NCI-H82 treated with DMSO at 0.1 percent for 48 hours (cell line): ENCODE measurements around the gene CAD.

Experiments used
- DNase-seq: peaks from one replicate; lab custom pipeline; 2025; ENCODE audit not compliant: unreplicated experiment; lab: John Stamatoyannopoulos, UW

CAD gene

DNA sequence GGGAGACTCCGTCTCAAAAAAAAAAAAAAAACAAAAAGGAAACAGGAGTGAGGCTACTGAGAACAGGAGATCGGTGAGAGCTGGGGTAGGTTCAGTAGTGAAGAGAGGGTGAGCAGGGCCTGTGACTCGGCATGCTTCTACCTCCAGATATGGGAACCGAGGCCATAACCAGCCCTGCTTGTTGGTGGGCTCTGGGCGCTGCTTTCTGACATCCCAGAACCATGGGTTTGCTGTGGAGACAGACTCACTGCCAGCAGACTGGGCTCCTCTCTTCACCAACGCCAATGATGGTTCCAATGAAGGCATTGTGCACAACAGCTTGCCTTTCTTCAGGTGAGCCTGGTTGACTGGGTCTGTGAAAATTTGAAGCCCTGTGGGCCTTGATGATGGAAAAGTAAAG, 6.2 kb downstream of the CAD start:
- no peak for DNase-seq

DNA sequence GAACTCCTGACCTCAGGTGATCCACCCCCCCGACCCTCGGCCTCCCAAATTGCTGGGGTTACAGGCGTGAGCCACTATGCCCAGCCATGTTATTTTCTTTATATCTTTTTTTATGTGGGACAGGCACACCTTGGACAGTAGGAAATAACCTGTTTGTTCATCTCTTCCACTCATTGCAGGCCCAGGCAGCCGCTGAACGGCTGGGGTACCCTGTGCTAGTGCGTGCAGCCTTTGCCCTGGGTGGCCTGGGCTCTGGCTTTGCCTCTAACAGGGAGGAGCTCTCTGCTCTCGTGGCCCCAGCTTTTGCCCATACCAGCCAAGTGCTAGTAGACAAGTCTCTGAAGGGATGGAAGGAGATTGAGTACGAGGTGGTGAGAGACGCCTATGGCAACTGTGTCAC, 8.4 kb downstream of the CAD start:
- no peak for DNase-seq

DNA sequence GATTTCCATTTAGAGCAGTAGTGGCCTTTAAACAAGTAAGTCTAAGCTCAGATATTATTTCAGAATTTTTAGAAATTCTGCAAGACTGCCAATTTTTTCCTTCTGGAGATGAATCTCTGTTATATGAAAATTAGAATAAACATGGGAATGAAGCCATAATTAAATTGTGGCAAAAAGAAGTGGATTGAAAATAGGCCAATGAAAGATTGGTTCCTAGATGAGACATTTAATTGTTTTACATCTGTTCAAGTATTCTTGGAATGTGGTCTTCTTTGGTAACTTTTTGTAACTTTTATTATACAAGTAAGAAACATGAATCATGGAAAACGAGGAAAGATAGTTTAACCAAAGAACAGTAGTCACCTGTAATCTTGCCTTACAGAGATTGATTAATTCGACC, 10.3 kb downstream of the CAD start:
- DNase-seq, result no peak

DNA sequence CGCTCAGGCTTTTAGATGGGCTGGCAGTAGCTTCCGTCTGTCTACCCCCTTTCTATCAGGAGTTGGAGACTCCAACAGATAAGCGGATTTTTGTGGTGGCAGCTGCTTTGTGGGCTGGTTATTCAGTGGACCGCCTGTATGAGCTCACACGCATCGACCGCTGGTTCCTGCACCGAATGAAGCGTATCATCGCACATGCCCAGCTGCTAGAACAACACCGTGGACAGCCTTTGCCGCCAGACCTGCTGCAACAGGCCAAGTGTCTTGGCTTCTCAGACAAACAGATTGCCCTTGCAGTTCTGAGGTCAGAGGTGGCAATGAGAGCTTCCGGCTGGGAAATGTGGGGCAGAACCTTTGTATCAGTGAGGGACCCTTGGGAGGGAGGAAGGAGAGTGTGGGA, 14.8 kb downstream of the CAD start:
- no peak for DNase-seq

DNA sequence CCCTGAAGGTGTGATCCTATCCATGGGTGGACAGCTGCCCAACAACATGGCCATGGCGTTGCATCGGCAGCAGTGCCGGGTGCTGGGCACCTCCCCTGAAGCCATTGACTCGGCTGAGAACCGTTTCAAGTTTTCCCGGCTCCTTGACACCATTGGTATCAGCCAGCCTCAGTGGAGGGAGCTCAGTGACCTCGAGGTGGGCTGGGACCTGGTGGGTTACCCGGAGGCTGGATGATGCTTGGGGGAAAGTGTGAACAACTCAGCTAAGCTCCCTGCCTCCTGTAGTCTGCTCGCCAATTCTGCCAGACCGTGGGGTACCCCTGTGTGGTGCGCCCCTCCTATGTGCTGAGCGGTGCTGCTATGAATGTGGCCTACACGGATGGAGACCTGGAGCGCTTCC, 16.2 kb downstream of the CAD start:
- no peak for DNase-seq

DNA sequence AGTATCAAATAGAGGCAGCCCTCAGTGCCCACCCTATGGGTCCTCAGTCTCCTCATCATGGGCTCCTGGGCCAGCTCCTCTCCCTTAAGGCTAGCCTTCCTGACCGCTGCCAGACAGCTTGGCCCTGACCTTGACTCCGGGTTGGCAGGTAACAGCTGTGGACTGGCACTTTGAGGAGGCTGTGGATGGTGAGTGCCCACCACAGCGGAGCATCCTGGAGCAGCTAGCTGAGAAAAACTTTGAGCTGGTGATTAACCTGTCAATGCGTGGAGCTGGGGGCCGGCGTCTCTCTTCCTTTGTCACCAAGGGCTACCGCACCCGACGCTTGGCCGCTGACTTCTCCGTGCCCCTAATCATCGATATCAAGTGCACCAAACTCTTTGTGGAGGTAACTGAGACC, 19.0 kb downstream of the CAD start:
- DNase-seq, result no peak

DNA sequence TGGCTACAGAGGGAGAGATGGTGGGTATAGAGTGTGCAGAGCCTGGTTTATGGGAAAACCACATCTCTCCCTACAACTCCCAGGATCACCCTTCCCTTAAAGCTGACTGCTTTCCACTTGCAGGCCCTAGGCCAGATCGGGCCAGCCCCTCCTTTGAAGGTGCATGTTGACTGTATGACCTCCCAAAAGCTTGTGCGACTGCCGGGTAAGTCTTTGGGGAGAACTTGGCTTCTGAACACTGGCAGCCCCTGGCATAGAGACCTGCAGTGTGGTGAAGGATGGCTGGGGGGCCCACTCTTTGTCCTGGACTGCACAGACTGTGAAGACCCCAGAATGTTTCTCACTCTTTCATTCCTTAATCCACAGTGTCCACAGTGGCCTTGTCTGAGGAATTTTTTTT, 19.5 kb downstream of the CAD start:
- no peak for DNase-seq

DNA sequence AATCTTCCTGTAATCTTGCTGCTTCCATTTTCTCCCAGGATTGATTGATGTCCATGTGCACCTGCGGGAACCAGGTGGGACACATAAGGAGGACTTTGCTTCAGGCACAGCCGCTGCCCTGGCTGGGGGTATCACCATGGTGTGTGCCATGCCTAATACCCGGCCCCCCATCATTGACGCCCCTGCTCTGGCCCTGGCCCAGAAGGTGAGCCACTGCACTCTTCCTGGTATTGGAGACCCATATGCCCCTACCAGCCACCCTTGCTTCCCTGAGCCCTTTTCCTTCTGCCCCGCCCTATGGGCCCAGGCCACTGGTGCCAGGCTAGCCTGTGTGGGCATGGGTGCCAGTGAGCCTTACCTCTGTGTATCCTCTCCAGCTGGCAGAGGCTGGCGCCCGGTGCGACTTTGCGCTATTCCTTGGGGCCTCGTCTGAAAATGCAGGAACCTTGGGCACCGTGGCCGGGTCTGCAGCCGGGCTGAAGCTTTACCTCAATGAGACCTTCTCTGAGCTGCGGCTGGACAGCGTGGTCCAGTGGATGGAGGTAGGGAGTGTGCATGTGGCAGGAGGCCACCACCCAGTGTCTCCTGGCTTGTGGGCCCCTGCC, 20.3 kb downstream of the CAD start:
- DNase-seq, result no peak

DNA sequence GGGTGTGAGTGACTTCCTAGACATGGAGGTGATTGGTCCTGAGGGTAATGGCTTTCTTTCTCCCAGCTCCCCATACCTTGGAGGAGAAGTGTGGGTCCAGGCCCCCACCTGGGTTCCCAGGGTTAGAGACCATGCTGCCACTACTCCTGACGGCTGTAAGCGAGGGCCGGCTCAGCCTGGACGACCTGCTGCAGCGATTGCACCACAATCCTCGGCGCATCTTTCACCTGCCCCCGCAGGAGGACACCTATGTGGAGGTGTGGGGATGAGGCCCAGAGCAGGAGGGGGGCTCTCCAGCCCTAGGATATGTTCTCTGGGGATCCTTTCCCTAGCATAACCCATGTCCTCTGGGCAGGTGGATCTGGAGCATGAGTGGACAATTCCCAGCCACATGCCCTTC, 21.8 kb downstream of the CAD start:
- DNase-seq, result no peak

DNA sequence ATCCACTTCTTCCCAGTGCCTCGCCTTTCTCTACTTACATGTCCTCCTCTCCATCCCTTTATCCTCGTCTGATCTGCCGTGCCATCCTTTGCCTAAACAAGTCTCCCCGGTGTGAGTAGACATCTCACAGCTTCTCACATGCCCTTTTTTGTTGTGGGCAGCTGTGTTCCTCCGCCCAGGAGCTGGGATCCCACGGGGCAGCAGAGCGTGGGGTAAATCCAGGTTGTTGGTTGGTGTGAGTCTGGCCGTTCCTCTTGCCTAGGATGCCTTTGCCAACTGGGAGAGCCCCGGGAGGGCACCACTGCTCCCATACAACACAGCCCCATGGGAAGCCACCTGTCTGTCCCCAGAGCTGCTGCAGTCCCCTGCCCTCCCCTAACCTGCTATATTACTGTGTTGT, 23.2 kb downstream of the CAD start:
- no peak for DNase-seq

DNA sequence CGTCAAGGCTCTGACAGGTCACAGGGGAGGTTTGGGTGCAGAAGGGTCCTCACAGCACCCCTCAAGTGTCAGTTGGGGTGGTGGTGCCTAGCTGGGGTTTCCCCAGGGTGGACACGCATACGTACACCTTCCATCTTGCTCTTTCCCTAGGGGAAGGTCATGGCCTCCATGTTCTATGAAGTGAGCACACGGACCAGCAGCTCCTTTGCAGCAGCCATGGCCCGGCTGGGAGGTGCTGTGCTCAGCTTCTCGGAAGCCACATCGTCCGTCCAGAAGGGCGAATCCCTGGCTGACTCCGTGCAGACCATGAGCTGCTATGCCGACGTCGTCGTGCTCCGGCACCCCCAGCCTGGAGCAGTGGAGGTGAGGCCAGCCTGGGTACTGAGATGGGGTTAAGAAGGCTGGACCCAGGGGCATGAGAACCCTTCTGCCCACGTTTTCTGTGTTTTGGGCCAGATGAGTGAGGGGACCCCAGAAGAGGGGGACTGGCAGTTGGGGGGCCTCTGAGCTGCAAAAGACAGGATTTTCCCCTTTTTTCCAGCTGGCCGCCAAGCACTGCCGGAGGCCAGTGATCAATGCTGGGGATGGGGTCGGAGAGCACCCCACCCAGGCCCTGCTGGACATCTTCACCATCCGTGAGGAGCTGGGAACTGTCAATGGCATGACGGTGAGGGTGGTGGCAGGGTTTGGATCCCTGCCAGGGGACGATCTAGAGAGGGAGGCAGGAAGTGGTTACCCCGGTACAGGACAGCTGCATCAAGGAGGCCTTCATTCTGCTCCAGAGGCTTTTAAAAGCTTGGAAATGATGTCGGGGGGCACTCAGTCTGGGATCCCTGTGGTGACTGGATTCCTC, 24.8 kb downstream of the CAD start:
- no peak for DNase-seq

DNA sequence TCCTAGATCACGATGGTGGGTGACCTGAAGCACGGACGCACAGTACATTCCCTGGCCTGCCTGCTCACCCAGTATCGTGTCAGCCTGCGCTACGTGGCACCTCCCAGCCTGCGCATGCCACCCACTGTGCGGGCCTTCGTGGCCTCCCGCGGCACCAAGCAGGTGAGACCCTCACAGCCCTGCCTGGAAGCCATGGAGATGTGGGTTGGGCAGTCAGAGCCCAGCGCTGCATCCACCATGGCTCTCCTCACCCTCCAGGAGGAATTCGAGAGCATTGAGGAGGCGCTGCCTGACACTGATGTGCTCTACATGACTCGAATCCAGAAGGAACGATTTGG, 25.4 kb downstream of the CAD start:
- no peak for DNase-seq

DNA sequence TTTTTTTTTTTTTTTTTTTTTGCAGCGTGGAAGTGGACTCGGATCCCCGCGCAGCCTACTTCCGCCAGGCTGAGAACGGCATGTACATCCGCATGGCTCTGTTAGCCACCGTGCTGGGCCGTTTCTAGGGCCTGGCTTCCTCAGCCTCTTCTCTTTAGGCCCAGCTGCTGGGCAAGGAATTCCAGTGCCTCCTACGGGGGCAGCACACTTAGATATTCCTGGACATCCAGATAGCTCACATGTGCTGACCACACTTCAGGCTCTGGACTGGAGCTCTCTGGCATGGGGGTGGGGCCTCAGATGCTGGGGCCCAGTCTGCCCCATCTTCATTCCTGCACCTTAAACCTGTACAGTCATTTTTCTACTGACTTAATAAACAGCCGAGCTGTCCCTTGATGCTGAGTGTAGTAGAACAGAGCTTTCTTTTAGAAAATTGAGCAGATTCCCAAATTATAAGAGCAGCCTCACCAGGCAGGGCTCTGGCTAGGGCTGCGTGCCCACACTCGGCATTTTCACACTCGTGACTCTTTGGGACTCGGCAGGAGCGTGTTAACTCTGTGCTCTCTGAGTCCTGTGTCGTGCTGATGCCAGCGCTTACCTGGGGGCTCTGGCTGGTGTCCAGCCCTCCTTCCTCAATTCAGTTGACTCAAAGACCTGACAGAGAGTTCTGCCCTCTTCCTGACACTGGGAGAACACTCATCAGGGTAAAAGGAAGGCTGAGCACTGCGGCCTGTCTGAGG, 26.4 kb downstream of the CAD start:
- DNase-seq, result no peak

DNA sequence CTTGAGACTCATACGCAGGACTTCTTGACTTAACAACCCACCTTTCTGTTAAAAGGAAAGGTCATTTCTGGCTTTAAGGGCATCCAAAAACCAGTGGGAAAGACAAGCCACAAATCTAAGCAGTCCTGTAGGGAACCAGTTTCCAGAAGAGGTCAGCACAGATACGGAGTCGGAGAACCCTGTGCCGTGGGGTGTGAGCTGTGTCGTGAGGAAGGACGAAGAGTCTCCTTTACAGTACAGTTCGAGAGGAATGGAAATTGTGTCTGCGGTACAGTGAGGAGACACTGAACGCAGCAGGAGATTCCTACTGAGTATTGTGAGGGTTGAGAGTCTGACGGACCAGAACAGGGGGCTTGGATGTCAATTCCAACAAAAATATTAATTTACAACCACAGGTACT, 27.9 kb downstream of the CAD start:
- DNase-seq, result no peak

DNA sequence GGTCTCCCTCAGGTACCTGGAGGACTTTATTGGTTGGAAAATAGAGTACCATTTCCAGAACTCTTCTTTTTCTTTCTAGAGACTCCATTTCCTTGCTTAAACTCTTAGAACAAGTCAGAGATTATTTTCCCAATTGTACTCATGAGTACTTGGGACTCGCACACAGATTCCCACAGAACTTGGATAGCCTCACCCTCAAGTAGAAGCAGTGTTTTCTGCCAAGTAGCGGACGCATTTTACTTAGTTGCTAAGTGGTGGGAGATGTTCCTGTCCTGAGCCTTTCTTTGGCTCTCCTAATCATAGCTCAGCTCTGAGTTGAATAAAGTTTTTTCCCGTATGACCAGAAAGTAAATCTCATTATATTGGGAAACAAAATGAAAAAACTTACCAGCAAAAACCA, 28.5 kb downstream of the CAD start:
- DNase-seq, result no peak

DNA sequence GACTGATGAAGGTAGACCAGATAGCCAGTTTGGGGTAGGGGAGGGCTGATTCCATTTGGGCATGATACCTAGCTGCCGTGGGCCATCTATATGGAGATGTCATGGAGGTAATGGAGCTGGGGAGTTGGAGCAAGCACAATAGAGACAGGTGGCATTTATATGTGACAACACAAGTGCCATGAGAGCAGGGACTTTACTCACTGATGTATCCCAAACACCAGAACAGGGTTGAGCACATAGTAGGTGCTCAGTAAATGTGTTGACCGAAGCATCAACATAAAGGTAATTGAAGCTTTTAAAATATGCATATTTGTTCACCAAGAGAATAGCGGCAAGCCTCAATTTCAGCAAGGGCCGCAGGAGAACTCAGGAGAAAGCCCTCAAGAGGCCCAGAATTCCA, 30.7 kb downstream of the CAD start:
- DNase-seq, result no peak

DNA sequence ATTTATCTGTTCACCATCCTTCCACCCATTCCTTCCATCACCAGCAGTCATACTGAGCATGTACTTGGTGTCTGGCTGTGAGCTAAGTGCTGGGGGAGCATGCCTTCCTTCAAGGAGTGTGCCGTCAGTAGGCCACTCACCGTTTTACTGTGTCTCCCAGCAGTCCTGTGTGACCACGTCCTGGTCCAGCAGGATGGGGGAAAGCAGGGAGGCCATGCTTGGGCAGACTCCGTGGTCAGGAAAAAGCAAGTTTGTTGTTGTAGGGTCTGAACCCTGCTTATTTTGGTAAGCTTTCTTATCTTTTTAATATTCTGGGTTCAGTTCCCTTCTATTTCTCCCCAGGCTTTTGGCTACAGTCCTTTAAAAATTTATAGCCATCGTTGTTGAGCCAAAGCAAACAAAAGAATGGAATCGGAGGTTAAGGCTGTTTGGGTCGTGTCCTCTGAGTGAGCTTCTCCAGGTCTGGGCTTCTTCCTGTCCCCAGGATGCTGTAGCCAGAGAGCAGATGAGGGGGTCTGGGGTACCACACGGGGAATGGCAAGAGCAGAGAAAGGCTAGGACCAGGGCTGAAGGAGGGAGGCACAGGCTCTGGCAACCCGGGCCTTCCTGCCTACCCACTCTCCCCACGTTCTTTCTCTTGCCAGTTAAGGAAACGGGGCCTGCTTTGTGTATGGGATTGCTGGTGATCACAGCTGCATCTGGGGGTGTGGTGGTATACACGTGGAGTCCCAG, 32.2 kb downstream of the CAD start:
- no peak for DNase-seq

DNA sequence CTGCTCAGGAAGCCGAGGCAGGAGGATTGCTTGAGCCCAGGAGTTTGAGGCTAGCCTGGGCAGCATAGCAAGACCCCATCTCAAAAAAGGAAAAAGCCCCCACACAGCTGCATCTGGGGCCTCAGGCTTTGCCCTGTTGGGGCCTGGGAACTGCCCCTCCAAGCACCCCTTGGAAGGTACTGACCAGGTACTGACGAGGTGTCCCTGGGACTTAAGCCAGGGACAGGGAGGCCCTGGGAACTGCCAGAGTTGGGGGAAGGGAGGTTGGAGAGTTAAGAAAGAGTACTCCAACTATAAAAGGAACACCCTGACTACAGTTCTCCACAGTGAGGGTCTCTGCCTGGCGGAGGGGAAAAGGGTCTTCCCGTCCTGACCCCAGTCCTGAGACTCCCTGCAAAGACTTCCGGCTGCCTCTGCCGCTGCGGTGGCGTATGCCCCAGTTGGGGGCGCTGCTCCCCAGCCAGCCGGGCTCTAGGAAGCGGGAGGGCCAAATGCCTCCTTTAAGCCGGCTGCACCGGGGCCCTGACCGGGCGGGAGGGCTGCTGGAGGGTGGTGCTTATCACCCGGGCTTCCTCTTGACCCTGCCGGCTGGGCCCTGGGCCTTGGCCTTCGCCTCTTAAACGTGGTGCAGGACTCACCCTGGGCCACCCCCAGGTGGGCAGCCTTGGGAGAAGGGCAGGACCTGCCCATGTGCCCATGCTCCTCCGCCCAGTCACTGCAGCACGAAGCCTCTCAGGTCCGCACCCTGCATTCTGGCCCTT, 32.9 kb downstream of the CAD start:
- DNase-seq, result peak; percentile 52

DNA sequence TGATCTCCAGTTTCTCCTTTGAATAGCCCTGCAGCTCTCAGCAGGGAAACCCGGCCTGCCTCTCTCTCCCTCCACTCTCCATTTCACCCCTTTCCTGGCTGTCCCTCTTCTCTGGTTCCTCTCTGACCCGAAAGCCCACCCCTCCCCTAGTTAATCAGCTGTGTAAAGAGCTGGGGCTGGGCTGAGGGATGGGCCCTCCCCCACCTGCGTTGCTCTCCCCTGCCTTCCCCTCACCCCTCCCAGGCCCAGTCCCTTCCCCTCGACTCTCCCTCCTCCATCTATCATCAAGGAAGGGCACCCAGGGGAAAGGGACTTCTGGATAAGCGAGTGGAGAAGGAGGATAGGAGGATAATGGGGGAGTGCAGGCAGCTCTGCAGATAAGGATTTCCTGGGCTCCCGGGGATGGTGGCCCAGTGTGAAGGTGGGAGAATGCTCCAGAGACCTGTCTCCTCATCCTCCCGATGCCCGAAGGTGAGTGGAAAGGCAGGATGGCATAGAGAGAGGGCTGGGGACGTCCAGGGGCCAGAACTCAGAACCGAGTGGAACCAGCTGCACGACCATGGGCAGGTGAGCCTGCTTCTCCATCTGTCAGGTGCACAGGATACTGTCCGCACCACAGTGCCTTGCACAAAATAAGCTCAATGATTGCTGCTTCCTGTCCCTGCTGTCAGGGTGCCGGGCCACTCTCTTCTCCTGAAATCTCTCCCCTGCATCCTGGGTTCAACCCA, 33.6 kb downstream of the CAD start:
- DNase-seq, result no peak

DNA sequence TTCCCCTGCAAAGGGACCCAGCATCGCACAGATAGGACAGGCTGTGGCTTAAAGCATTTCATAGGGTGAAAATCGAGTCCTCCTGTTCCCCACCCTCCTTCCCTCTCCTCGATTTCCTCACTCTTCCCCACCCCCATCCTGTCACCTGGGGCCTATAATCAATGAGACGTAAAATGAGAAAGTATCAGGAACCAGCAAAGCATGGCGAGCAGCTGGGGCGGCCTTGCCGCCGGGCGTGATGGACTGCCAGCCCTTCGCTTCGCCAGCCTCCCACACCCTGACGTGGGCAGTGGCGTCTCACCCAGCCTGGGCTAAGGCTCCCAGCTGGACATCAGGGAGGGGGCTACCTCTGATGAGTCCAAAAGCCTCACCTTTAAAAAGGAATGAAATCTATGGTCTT, 34.6 kb downstream of the CAD start:
- DNase-seq, result no peak
